Measurements from ENCODE around the gene FAM43A.

FAM43A gene

DNA sequence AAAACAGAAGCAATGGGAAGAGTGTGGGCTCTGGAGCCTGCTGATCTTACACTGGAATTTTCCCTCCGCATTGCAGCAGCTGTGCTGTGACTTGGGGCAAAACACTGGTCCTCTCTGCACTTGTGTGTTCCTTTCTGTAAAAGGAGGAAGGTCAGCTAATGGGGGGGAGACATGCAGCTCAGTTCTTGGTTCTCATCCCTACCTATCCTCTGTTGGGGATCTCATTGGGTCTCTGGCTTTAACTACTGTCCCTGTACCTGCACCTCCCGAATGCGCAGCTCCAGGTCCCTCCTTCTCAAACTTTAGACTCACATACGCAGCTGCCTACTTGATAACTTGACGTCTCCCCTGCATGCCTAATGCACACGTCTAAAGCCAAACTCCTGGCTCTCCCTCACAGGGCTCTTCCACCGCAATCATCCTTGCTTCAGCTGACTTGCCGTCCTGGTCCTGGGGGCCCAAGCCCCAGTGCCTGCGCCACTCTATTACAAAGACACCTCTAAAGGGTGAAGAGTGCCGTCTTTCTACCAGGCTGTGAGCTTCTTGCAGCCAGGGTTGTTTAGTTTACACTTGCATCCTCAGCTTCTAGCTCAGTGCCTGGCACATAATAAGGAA is 46.6 kb upstream of the FAM43A start:
- no peak overlapping the region for H3K9ac ChIP-seq (ENCODE audit: low read depth, low read length, poor library complexity, severe bottlenecking)
- no peaks in the 10 kb centered on the region for H3K27me3 ChIP-seq (ENCODE audit: insufficient read depth, low read length, poor library complexity, severe bottlenecking)
- H3K4me3 ChIP-seq (ENCODE audit: low read length, poor library complexity, severe bottlenecking), result no peak overlapping the region
- no peaks in the 10 kb centered on the region for H4K20me1 ChIP-seq (ENCODE audit: insufficient read depth, low read length, poor library complexity, severe bottlenecking)
- no peaks in the 10 kb centered on the region for H3K9me3 ChIP-seq (ENCODE audit: insufficient read depth, low read depth, low read length)
- H3K4me1 ChIP-seq (ENCODE audit: insufficient read depth, low read length, poor library complexity, severe bottlenecking), result peaks cover 13% of the 10 kb centered on the region
- H3K79me2 ChIP-seq (ENCODE audit: insufficient read depth, low read length), result no peaks in the 10 kb centered on the region
- H3F3A ChIP-seq (ENCODE audit: low read depth), result no peaks in the 10 kb centered on the region; the same call in 1 of the 2 replicates
- H3K4me2 ChIP-seq (ENCODE audit: low read depth, low read length, poor library complexity, severe bottlenecking), result no peak overlapping the region
- peaks cover 31% of the 10 kb centered on the region; the same call in 1 of the 2 replicates for H3K36me3 ChIP-seq (ENCODE audit: insufficient read depth, low read length)
- TF ChIP-seq EZH2phosphoT487 (IDR thresholded peaks at IDR 0.05; ENCODE audit: borderline replicate concordance), result no peak
- TF ChIP-seq, protein P1, sequence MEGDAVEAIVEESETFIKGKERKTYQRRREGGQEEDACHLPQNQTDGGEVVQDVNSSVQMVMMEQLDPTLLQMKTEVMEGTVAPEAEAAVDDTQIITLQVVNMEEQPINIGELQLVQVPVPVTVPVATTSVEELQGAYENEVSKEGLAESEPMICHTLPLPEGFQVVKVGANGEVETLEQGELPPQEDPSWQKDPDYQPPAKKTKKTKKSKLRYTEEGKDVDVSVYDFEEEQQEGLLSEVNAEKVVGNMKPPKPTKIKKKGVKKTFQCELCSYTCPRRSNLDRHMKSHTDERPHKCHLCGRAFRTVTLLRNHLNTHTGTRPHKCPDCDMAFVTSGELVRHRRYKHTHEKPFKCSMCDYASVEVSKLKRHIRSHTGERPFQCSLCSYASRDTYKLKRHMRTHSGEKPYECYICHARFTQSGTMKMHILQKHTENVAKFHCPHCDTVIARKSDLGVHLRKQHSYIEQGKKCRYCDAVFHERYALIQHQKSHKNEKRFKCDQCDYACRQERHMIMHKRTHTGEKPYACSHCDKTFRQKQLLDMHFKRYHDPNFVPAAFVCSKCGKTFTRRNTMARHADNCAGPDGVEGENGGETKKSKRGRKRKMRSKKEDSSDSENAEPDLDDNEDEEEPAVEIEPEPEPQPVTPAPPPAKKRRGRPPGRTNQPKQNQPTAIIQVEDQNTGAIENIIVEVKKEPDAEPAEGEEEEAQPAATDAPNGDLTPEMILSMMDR (conservative IDR thresholded peaks at IDR 0.05; ENCODE audit: low read length), result no peak
- no peak overlapping the region for H2AFZ ChIP-seq (ENCODE audit: low read length)
- H3K9me2 ChIP-seq (replicated peaks; ENCODE audit: low read depth, low read length), result no peaks in the 10 kb centered on the region

DNA sequence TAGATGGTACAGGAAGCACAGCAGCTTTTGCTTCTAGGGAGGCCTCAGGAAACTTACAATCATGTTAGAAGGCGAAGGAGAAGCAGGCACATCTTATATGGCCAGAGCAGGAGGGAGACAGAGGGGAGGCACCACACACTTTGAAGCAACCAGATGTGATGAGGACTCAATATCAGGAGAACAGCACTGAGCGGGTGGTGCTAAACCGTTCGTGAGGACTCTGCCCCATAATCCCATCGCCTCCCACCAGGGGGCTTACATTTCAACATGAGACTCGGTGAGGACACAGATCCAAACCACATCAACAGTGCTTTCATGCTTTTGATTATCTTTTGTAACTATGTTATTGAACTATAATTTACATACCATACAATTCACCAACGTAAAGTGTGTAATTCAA is 44.9 kb upstream of the FAM43A start:
- H3K4me3 ChIP-seq (ENCODE audit: low read length, poor library complexity, severe bottlenecking), result no peak overlapping the region
- TF ChIP-seq, protein P1 (conservative IDR thresholded peaks at IDR 0.05; ENCODE audit: low read length), result peak; percentile 61
- TF ChIP-seq EZH2phosphoT487 (IDR thresholded peaks at IDR 0.05; ENCODE audit: borderline replicate concordance), result no peak

DNA sequence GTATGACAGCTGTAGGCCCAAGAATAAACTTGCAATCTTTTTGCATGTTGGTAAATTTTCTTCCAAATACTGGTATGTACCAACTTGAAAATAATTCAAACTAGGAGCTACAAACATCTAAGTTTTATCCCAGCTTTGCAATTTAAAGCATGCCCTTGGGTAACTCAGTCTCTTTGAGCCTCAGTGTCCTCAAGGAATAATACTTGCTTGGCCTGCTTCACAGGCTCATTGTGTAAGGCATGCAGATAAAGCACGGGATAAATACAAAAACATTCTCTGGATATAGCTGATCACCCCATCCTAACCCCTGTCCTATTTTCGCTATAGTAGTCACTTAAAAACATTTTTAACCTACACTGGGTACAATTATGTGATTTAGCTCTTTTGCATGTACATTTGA is 42.9 kb upstream of the FAM43A start:
- H3K27me3 ChIP-seq (ENCODE audit: insufficient read depth, low read length, poor library complexity, severe bottlenecking), result no peaks in the 10 kb centered on the region

More for the DNA sequence above, 44.9 kb upstream of the FAM43A start:
- Histone ChIP-seq H3F3A (ENCODE audit: low read depth) (no peaks in the 10 kb centered on the region), H3K79me2 (ENCODE audit: insufficient read depth, low read length) (no peaks in the 10 kb centered on the region), H3K4me2 (ENCODE audit: low read depth, low read length, poor library complexity, severe bottlenecking) (no peak overlapping the region), H3K9me3 (ENCODE audit: insufficient read depth, low read depth, low read length) (no peaks in the 10 kb centered on the region), H4K20me1 (ENCODE audit: insufficient read depth, low read length, poor library complexity, severe bottlenecking) (no peaks in the 10 kb centered on the region), H3K9me2 (replicated peaks; ENCODE audit: low read depth, low read length) (no peaks in the 10 kb centered on the region), H3K9ac (ENCODE audit: low read depth, low read length, poor library complexity, severe bottlenecking) (no peak overlapping the region), H3K4me1 (ENCODE audit: insufficient read depth, low read length, poor library complexity, severe bottlenecking) (peaks cover 13% of the 10 kb centered on the region), H2AFZ (ENCODE audit: low read length) (no peak overlapping the region), H3K36me3 (ENCODE audit: insufficient read depth, low read length) (peaks cover 46% of the 10 kb centered on the region; the same call in 1 of the 2 replicates), H3K27me3 (ENCODE audit: insufficient read depth, low read length, poor library complexity, severe bottlenecking) (no peaks in the 10 kb centered on the region)

More for the DNA sequence above, 42.9 kb upstream of the FAM43A start:
- Histone ChIP-seq H3K36me3 (ENCODE audit: insufficient read depth, low read length) (peaks cover 57% of the 10 kb centered on the region; the same call in 1 of the 2 replicates), H3K9me3 (ENCODE audit: insufficient read depth, low read depth, low read length) (no peaks in the 10 kb centered on the region), H3K9ac (ENCODE audit: low read depth, low read length, poor library complexity, severe bottlenecking) (no peak overlapping the region), H3K4me1 (ENCODE audit: insufficient read depth, low read length, poor library complexity, severe bottlenecking) (peaks cover 13% of the 10 kb centered on the region), H3F3A (ENCODE audit: low read depth) (no peaks in the 10 kb centered on the region), H4K20me1 (ENCODE audit: insufficient read depth, low read length, poor library complexity, severe bottlenecking) (no peaks in the 10 kb centered on the region), H3K79me2 (ENCODE audit: insufficient read depth, low read length) (no peaks in the 10 kb centered on the region), H3K4me2 (ENCODE audit: low read depth, low read length, poor library complexity, severe bottlenecking) (no peak overlapping the region), H3K9me2 (replicated peaks; ENCODE audit: low read depth, low read length) (no peaks in the 10 kb centered on the region), H3K4me3 (ENCODE audit: low read length, poor library complexity, severe bottlenecking) (no peak overlapping the region), H2AFZ (ENCODE audit: low read length) (no peak overlapping the region)
- TF ChIP-seq, protein P1 (conservative IDR thresholded peaks at IDR 0.05; ENCODE audit: low read length), result no peak
- no peak for TF ChIP-seq EZH2phosphoT487 (IDR thresholded peaks at IDR 0.05; ENCODE audit: borderline replicate concordance)

Data from Loucy (cell line).